Measurements from ENCODE around the gene RPP14. TPM values are rescaled to one million over a fixed set of nuclear protein-coding genes. Genes with fewer than 3 reads are reported as not detected.
A peak's percentile ranks its signal among the peaks of the same experiment; 100 is the strongest.

Gene RPP14
- total and polyA plus RNA-seq, 9 donors: 7.9 to 18.8 (median 15.0) TPM

- H3K36me3 ChIP-seq: no peaks in the 10 kb centered on the region
- no peaks in the 10 kb centered on the region for H3K9me3 ChIP-seq
- DNase-seq: no peak
- WGBS, 3 donors: 88 to 93% (median 91%) methylated on average over 8 of the region's 8 CpGs
- H3K27ac ChIP-seq: peak overlapping the region in 1 of 2 donors; percentile 60
- intact Hi-C loops (cut with DNase I): loop anchor here in 2 of 4 donors (10.0 kb wide), 2 partner anchors 168 to 208 kb away; partner anchors contain the start of genes ACOX2 (in 1 of the 2) and KCTD6 (in 1 of the 2)
- no peaks in the 10 kb centered on the region for H3K27me3 ChIP-seq
- no peak overlapping the region for H3K4me3 ChIP-seq
- TF ChIP-seq POLR2A (IDR thresholded peaks at IDR 0.05): no peak
- no peak for TF ChIP-seq EP300 (IDR thresholded peaks at IDR 0.05)
- TF ChIP-seq CTCF (IDR thresholded peaks at IDR 0.05): no peak
- peaks cover 10% of the 10 kb centered on the region for H3K4me1 ChIP-seq (ENCODE audit: insufficient read depth)
Observed at GRCh38 chr3:58326267-58326900, 20.3 kb downstream of the RPP14 start.

GRCh38 chr3:58329150-58329921, 23.3 kb downstream of the RPP14 start:
- Histone ChIP-seq H3K9me3 (no peaks in the 10 kb centered on the region), H3K4me3 (no peak overlapping the region), H3K27me3 (no peaks in the 10 kb centered on the region), H3K36me3 (no peaks in the 10 kb centered on the region), H3K4me1 (ENCODE audit: insufficient read depth) (peaks cover 12% of the 10 kb centered on the region), H3K27ac (no peak overlapping the region)
- no peak for DNase-seq
- intact Hi-C loops (cut with DNase I): loop anchor here in 2 of 4 donors (10.0 kb wide), 2 partner anchors 165 to 205 kb away; partner anchors contain the start of genes ACOX2 (in 1 of the 2) and KCTD6 (in 1 of the 2)
- TF ChIP-seq CTCF (IDR thresholded peaks at IDR 0.05) (no peak), EP300 (IDR thresholded peaks at IDR 0.05) (no peak), POLR2A (IDR thresholded peaks at IDR 0.05) (no peak)
- WGBS, 3 donors: 89 to 91% (median 91%) methylated on average over 8 of the region's 8 CpGs

- DNase-seq: no peak
- no peaks in the 10 kb centered on the region for H3K36me3 ChIP-seq
- no peaks in the 10 kb centered on the region for H3K9me3 ChIP-seq
- TF ChIP-seq EP300 (IDR thresholded peaks at IDR 0.05): no peak
- no peak for TF ChIP-seq POLR2A (IDR thresholded peaks at IDR 0.05)
- TF ChIP-seq CTCF (IDR thresholded peaks at IDR 0.05): no peak
- H3K4me1 ChIP-seq (ENCODE audit: insufficient read depth): peaks cover 12% of the 10 kb centered on the region
- H3K27ac ChIP-seq: no peak overlapping the region
- H3K27me3 ChIP-seq: no peaks in the 10 kb centered on the region
- intact Hi-C loops (cut with DNase I): loop anchor here in 3 of 4 donors (5.0 to 10.0 kb wide), 5 partner anchors 85 to 205 kb away; partner anchors contain the start of genes KCTD6 (in 3 of the 3) and ACOX2 (in 1 of the 3)
- 89 to 95% (median 92%) methylated on average over 5 of the region's 5 CpGs for WGBS, 3 donors
- H3K4me3 ChIP-seq: no peak overlapping the region
Observed at GRCh38 chr3:58329922-58330413, 23.9 kb downstream of the RPP14 start.

GRCh38 chr3:58331593-58332152, 25.6 kb downstream of the RPP14 start:
- H3K4me3 ChIP-seq: no peak overlapping the region
- H3K27ac ChIP-seq: no peak overlapping the region
- no peak for DNase-seq
- intact Hi-C loops (cut with DNase I): loop anchor here (2.0 to 10.0 kb wide), 5 partner anchors 83 to 163 kb away; partner anchors contain the start of gene KCTD6 (in 2 of the 4)
- H3K36me3 ChIP-seq: no peaks in the 10 kb centered on the region
- peaks cover 5% of the 10 kb centered on the region for H3K4me1 ChIP-seq (ENCODE audit: insufficient read depth)
- H3K9me3 ChIP-seq: no peaks in the 10 kb centered on the region
- WGBS, 3 donors: 59 to 66% (median 64%) methylated on average over 4 of the region's 4 CpGs
- TF ChIP-seq CTCF (IDR thresholded peaks at IDR 0.05) (no peak), POLR2A (IDR thresholded peaks at IDR 0.05) (no peak), EP300 (IDR thresholded peaks at IDR 0.05) (no peak)
- no peaks in the 10 kb centered on the region for H3K27me3 ChIP-seq

Data from ovary (tissue), 9 donors.